K562 (cell line): Measurements from ENCODE around the gene ENTPD8. TPM values are rescaled to one million over a fixed set of nuclear protein-coding genes. Genes with fewer than 3 reads are reported as not detected.

Experiments
- ATAC-seq: fragments of 200-7000 bp; cut with Tn5 transposase; 3 replicates; pipeline ENCODE4 v1.9.1; 2020; ENCODE audit warnings: moderate library complexity
- BruUV-seq: library from RNA; stranded (reverse); fragments of 400-500 nt; replicated peaks from 2 replicates; lab custom pipeline; 2021; lab: Mats Ljungman, UMichigan
- CTCF ChIA-PET: fragments of 300-600 bp; formaldehyde crosslinking; extraction: SDS; loops from one replicate; lab custom pipeline; 2021; ENCODE audit warnings: low intra/inter-chr PET ratio; lab: Yijun Ruan, JAX
- POLR2A ChIA-PET: fragments of 300-600, 350-650 bp; sonication (Branson Sonifier 250); formaldehyde crosslinking; extraction: SDS; loops from one replicate; lab custom pipeline; 2021; ENCODE audit warnings: antibody characterized with exemption, inconsistent platforms; lab: Yijun Ruan, JAX
- DNase-seq, 4 experiments: peaks; one replicate each; pipeline versions ENCODE4 v3.0.0 to v3.0.0-alpha.2; 2011 to 2018; ENCODE audit warnings: low spot score in 3 of 4, mixed read lengths in 3 of 4; ENCODE audit errors: extremely low read depth in 1 of 4
- FAIRE-seq: peaks from 2 replicates; lab custom pipeline; 2011; peaks lifted over from hg19 to GRCh38; lab: Jason Lieb, UNC
- H2AFZ ChIP-seq: 2 replicates; pipeline ENCODE4 v1.6.0; 2011; ENCODE audit warnings: low read depth, low read length, control low read depth, inconsistent platforms
- H3K27ac ChIP-seq: fragments of 200-600 bp; 3 replicates; pipeline ENCODE4 v1.8.0; 2011; ENCODE audit warnings: low read depth, mild to moderate bottlenecking, control low read depth, inconsistent platforms, low read length, moderate library complexity, mixed read lengths; ENCODE audit errors: extremely low read depth
- H3K27me3 ChIP-seq, 2 experiments: fragments of 300-600 bp in 1 of 2; 2 replicates in 1 of 2; 3 replicates in 1 of 2; pipeline versions ENCODE4 v1.6.0 to v1.8.0; 2011; ENCODE audit warnings: inconsistent platforms in 2 of 2, low read length in 2 of 2, mild to moderate bottlenecking in 1 of 2, mixed read lengths in 1 of 2, moderate library complexity in 1 of 2; ENCODE audit not compliant: control insufficient read depth in 2 of 2, insufficient read depth in 2 of 2
- H3K36me3 ChIP-seq: fragments of 300-600 bp; 3 replicates; pipeline ENCODE4 v1.8.0; 2011; ENCODE audit warnings: mild to moderate bottlenecking, low read length, inconsistent platforms; ENCODE audit not compliant: control insufficient read depth, insufficient read depth
- H3K4me1 ChIP-seq, 2 experiments: fragments of 200-600 bp in 1 of 2; replicated peaks in 1 of 2; 2 replicates in 1 of 2; 3 replicates in 1 of 2; pipeline versions ENCODE4 v1.5.1 to v1.8.0; 2011; ENCODE audit warnings: inconsistent platforms in 2 of 2, low read length in 2 of 2, mild to moderate bottlenecking in 1 of 2, mixed read lengths in 1 of 2, moderate library complexity in 1 of 2; ENCODE audit not compliant: control insufficient read depth in 2 of 2, insufficient read depth in 2 of 2
- H3K4me2 ChIP-seq: 2 replicates; pipeline ENCODE4 v1.6.1; 2011; ENCODE audit warnings: low read length, control low read depth, inconsistent platforms, mixed read lengths; ENCODE audit not compliant: insufficient read depth
- H3K4me3 ChIP-seq: fragments of 200-600 bp; sonication (generic), shearing (Covaris generic); 2 replicates; pipeline ENCODE4 v1.5.1; 2016; ENCODE audit warnings: control low read depth, inconsistent platforms
- H3K79me2 ChIP-seq: fragments of 200-600 bp; 3 replicates; pipeline ENCODE4 v1.8.0; 2011; ENCODE audit warnings: low read length, inconsistent platforms; ENCODE audit not compliant: control insufficient read depth, insufficient read depth
- H3K9ac ChIP-seq, 2 experiments: 2 replicates each; pipeline versions ENCODE4 v1.6.0 to v1.6.1; 2011; ENCODE audit warnings: low read depth in 2 of 2, low read length in 2 of 2, control low read depth in 1 of 2, inconsistent platforms in 1 of 2, mild to moderate bottlenecking in 1 of 2, mixed read lengths in 1 of 2; ENCODE audit not compliant: insufficient read depth in 1 of 2
- H3K9me1 ChIP-seq: one replicate; pipeline ENCODE4 v1.6.0; 2011; ENCODE audit warnings: inconsistent platforms, mild to moderate bottlenecking, low read length, moderate library complexity; ENCODE audit not compliant: control insufficient read depth, insufficient read depth
- H3K9me3 ChIP-seq: replicated peaks from 2 replicates; pipeline ENCODE4 v1.5.1; 2011; ENCODE audit warnings: low read depth, low read length, inconsistent platforms; ENCODE audit not compliant: control insufficient read depth, insufficient read depth
- H4K20me1 ChIP-seq: replicated peaks from 2 replicates; pipeline ENCODE4 v1.6.1; 2011; ENCODE audit warnings: low read length, inconsistent platforms, mixed read lengths; ENCODE audit not compliant: control insufficient read depth, insufficient read depth
- ARID4B ChIP-seq: sonication (generic); formaldehyde crosslinking; IDR thresholded peaks from 2 replicates; pipeline ENCODE4 v1.8.0; 2022; ENCODE audit warnings: mild to moderate bottlenecking, missing genetic modification reagents
- ETS2 ChIP-seq: IDR thresholded peaks from 2 replicates; pipeline ENCODE4 v1.6.1; 2016; ENCODE audit warnings: borderline replicate concordance, missing genetic modification characterization, mild to moderate bottlenecking, moderate library complexity, missing compliant biosample characterization; ENCODE audit not compliant: poor library complexity, severe bottlenecking
- HIVEP1 ChIP-seq: fragments of 250-450 bp; sonication (Bioruptor Pico); IDR thresholded peaks from 2 replicates; pipeline ENCODE4 v1.4.0; 2020; ENCODE audit warnings: mild to moderate bottlenecking
- NUFIP1 ChIP-seq: fragments of 450-650 bp; IDR thresholded peaks from 2 replicates; pipeline ENCODE4 v1.6.1; 2018; ENCODE audit not compliant: partially characterized antibody
- RBBP5 ChIP-seq: fragments of 200-600 bp; sonication (generic); IDR thresholded peaks from 2 replicates; pipeline ENCODE4 v1.6.1; 2012; ENCODE audit warnings: borderline replicate concordance, mild to moderate bottlenecking, low read length, control low read depth, inconsistent platforms; ENCODE audit not compliant: insufficient read depth, poor library complexity, severe bottlenecking
- RFX7 ChIP-seq: fragments of 250-450 bp; sonication (Bioruptor Pico); IDR thresholded peaks from 2 replicates; pipeline ENCODE4 v1.5.1; 2021; ENCODE audit warnings: mild to moderate bottlenecking
- TOE1 ChIP-seq, 2 experiments: fragments of 450-650 bp in 1 of 2; sonication (generic) in 1 of 2; formaldehyde crosslinking in 1 of 2; IDR thresholded peaks; 2 replicates each; pipeline versions ENCODE4 v1.7.1 to v1.8.0; 2016 to 2022; ENCODE audit warnings: borderline replicate concordance in 2 of 2, mild to moderate bottlenecking in 2 of 2, antibody characterized with exemption in 1 of 2, inconsistent platforms in 1 of 2, low read depth in 1 of 2, missing genetic modification reagents in 1 of 2, moderate library complexity in 1 of 2
- ZBTB8A ChIP-seq: fragments of 450-650 bp; IDR thresholded peaks from 2 replicates; pipeline ENCODE4 v1.6.1; 2018; ENCODE audit warnings: mild to moderate bottlenecking, moderate library complexity; ENCODE audit not compliant: partially characterized antibody
- ZC3H8 ChIP-seq: fragments of 450-650 bp; IDR thresholded peaks from 2 replicates; pipeline ENCODE4 v1.6.1; 2017
- ZFX ChIP-seq: sonication (generic); formaldehyde crosslinking; IDR thresholded peaks from 2 replicates; pipeline ENCODE4 v1.8.0; 2022; ENCODE audit warnings: mild to moderate bottlenecking, missing genetic modification reagents, moderate library complexity
- ZNF507 ChIP-seq: conservative IDR thresholded peaks from 2 replicates; pipeline ENCODE4 v1.6.1; 2017; ENCODE audit warnings: missing genetic modification characterization, missing compliant biosample characterization
- ZNF586 ChIP-seq: fragments of 450-650 bp; formaldehyde crosslinking; conservative IDR thresholded peaks from 2 replicates; pipeline ENCODE4 v1.4.0; 2020; ENCODE audit warnings: mild to moderate bottlenecking, moderate library complexity
- ZNF830 ChIP-seq: fragments of 250-450 bp; sonication (Bioruptor Pico); IDR thresholded peaks from 2 replicates; pipeline ENCODE4 v1.5.0; 2021; ENCODE audit warnings: mild to moderate bottlenecking
- WGBS: fragments of 100-300 bp; shearing (Covaris generic); methylation state at CpG from one replicate; pipeline ENCODE4 v1.1.6; 2016; ENCODE audit warnings: low coverage, mixed read lengths; ENCODE audit not compliant: insufficient coverage; ENCODE audit errors: missing lambda C conversion rate; 5-methylcytosine and 5-hydroxymethylcytosine counted together
- in situ Hi-C: fragments of 300-500 bp; cut with MboI; formaldehyde crosslinking; loops from 4 replicates; pipeline ENCODE4 v1.15.0; 2018; ENCODE audit warnings: inconsistent platforms, mixed read lengths
- intact Hi-C: fragments of 100-400 bp; cut with micrococcal nuclease; formaldehyde crosslinking; loops from 2 replicates; pipeline ENCODE4 v1.14.2; 2022
- polyA plus RNA-seq, 8 experiments: library from polyadenylated mRNA; depleted of rRNA in 4 of 8; stranded (reverse) in 5 of 8; unstranded in 3 of 8; fragments of >200 nt; fragmentation: Nextera tagmentation in 2 of 8; fragmentation: Illumina TruSeq in 1 of 8; extraction: Ambion mirVana in 2 of 8; extraction: Trizol in 1 of 8; gene quantifications; 2 replicates each; pipeline versions ENCODE4 v1.2.1 to v1.2.3, GENCODE V29; 2011 to 2014; ENCODE audit warnings: inconsistent platforms in 1 of 8, missing spikeins in 1 of 8
- total RNA-seq, 7 experiments: library from RNA; depleted of rRNA in 6 of 7; stranded (reverse); fragments of >200 nt in 6 of 7; fragmentation: Illumina TruSeq in 2 of 7; extraction: Trizol in 2 of 7; gene quantifications; 2 replicates each; pipeline versions ENCODE4 v1.2.1 to v1.2.3, GENCODE V29; 2011 to 2021; ENCODE audit warnings: low replicate concordance in 1 of 7
- TF ChIP-seq, protein P1 (sequence below), 2 experiments: fragments of 200-800 bp in 1 of 2; sonication (Bioruptor generic) in 1 of 2; sonication (generic) in 1 of 2; formaldehyde crosslinking in 1 of 2; IDR thresholded peaks in 1 of 2; conservative IDR thresholded peaks in 1 of 2; 2 replicates each; pipeline versions ENCODE4 v1.5.0 to v1.6.1; 2016 to 2020; ENCODE audit warnings: missing compliant biosample characterization in 1 of 2, missing genetic modification characterization in 1 of 2, missing genetic modification reagents in 1 of 2

The ENTPD8 gene
- total and polyA plus RNA-seq, 9 of the 15 experiments (the other 6 are each of a cell fraction or from before 2014, with no cell fraction given) = 0.06 to 0.27 (median 0.19) TPM; not detected in 5

DNA sequence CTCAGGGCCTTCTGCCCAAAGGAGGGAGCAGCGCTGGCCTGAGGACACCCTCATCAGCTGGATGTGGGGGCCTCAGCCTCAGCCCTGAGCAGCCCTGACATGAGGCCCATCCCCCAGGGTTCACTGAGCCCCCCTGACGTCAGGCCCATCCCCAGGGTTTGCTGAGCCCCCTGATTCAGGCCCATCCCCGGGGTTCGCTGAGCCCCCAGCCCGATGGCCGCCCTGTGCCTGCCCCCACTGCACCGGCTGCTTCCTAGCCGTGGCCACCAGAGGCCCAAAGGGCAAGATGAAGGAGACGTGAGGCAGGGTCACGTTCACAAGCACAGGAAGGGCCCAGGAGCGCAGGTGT is 37.4 kb upstream of the ENTPD8 start:
- no peak overlapping the region for H2AFZ ChIP-seq
- DNase-seq = no peak
- no peak for TF ChIP-seq TOE1 (IDR thresholded peaks at IDR 0.05; ENCODE audit: borderline replicate concordance)
- no peak for TF ChIP-seq TOE1 (CRISPR knock-in tag; IDR thresholded peaks at IDR 0.05; ENCODE audit: borderline replicate concordance, low read depth)
- no peak for TF ChIP-seq NUFIP1
- no peak for TF ChIP-seq ZBTB8A
- no peak for TF ChIP-seq ZFX
- no peak for TF ChIP-seq ETS2 (tag)
- TF ChIP-seq ZC3H8 = no peak
- no peak for TF ChIP-seq RFX7 (CRISPR knock-in tag)
- no peak for TF ChIP-seq ZNF586 (CRISPR knock-in tag)
- TF ChIP-seq RBBP5 = no peak
- no peak for TF ChIP-seq HIVEP1 (CRISPR knock-in tag)
- TF ChIP-seq, protein P1, sequence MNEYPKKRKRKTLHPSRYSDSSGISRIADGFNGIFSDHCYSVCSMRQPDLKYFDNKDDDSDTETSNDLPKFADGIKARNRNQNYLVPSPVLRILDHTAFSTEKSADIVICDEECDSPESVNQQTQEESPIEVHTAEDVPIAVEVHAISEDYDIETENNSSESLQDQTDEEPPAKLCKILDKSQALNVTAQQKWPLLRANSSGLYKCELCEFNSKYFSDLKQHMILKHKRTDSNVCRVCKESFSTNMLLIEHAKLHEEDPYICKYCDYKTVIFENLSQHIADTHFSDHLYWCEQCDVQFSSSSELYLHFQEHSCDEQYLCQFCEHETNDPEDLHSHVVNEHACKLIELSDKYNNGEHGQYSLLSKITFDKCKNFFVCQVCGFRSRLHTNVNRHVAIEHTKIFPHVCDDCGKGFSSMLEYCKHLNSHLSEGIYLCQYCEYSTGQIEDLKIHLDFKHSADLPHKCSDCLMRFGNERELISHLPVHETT (CRISPR knock-in tag; conservative IDR thresholded peaks at IDR 0.05 in 1 of 2, IDR thresholded peaks at IDR 0.05 in 1 of 2) = no peak
- TF ChIP-seq ZNF830 (CRISPR knock-in tag) = no peak
- no peak for TF ChIP-seq ARID4B (CRISPR knock-in tag)
- no peak for TF ChIP-seq ZNF507 (tag)
- TF ChIP-seq, all 486 proteins: peak for 0
- intact Hi-C loops = no loop called here
- 43% methylated on average over 9 of the region's 11 CpGs for WGBS
- H3K4me2 ChIP-seq = no peak overlapping the region
- no peak overlapping the region for H3K27ac ChIP-seq
- ATAC-seq (no peak), FAIRE-seq (no peak)
- in situ Hi-C loops = no loop called here
- H3K9ac ChIP-seq = no peak overlapping the region; a peak in 2 of 4 replicates
- H3K36me3 ChIP-seq = no peaks in the 10 kb centered on the region
- no peak overlapping the region for H3K4me3 ChIP-seq
- H3K4me1 ChIP-seq = peaks cover 11 to 56% of the 10 kb centered on the region in 2 experiments
- no TSS peak for BruUV-seq
- H3K79me2 ChIP-seq = no peaks in the 10 kb centered on the region
- no peaks in the 10 kb centered on the region for H3K27me3 ChIP-seq
- H3K9me1 ChIP-seq = no peaks in the 10 kb centered on the region
- ChIA-PET CTCF (no interaction called here), POLR2A (interaction anchor here (0.5 to 1.5 kb wide), 3 partner anchors 9 to 101 kb away, joined by 4 to 5 read pairs (median 4); no protein-coding TSS in a partner anchor)
- no peaks in the 10 kb centered on the region for H4K20me1 ChIP-seq
- H3K9me3 ChIP-seq = peaks cover 8% of the 10 kb centered on the region
